ENCODE results near the gene CLMN. TPM values are rescaled to one million over a fixed set of nuclear protein-coding genes. Genes with fewer than 3 reads are reported as not detected.

Gene CLMN
- total RNA-seq, 1 experiment from 2014 or later = 111 TPM

GRCh38 chr14:95236221-95236620 is 83.5 kb downstream of the CLMN start:
- no peak overlapping the region for H3K4me3 Mint-ChIP-seq (ENCODE audit: low read depth, unreplicated experiment)
- intact Hi-C loops (cut with micrococcal nuclease; ENCODE audit: unreplicated experiment) = no loop called here
- no peaks in the 10 kb centered on the region for H3K9me3 Mint-ChIP-seq (ENCODE audit: low read depth, unreplicated experiment)
- no peak for DNase-seq
- no peaks in the 10 kb centered on the region for H3K27me3 Mint-ChIP-seq (ENCODE audit: unreplicated experiment)
- CTCF ChIA-PET = no interaction called here
- peaks cover 51% of the 10 kb centered on the region for H3K4me1 Mint-ChIP-seq (ENCODE audit: low read depth, unreplicated experiment)
- TF ChIP-seq CTCF (IDR thresholded peaks at IDR 0.05; ENCODE audit: unreplicated experiment) = no peak
- no TSS peak for BruUV-seq (replicated peaks)
- no peak overlapping the region for H3K27ac Mint-ChIP-seq (ENCODE audit: unreplicated experiment)
- peaks cover 18% of the 10 kb centered on the region for H3K36me3 Mint-ChIP-seq (ENCODE audit: insufficient read depth, unreplicated experiment)

GRCh38 chr14:95235767-95236166 is 83.9 kb downstream of the CLMN start:
- peaks cover 46% of the 10 kb centered on the region for H3K4me1 Mint-ChIP-seq (ENCODE audit: low read depth, unreplicated experiment)
- BruUV-seq (replicated peaks) = no TSS peak
- CTCF ChIA-PET = no interaction called here

GRCh38 chr14:95235351-95235750 is 84.4 kb downstream of the CLMN start:
- intact Hi-C loops (cut with micrococcal nuclease; ENCODE audit: unreplicated experiment) = no loop called here
- Mint-ChIP-seq H3K27me3 (ENCODE audit: unreplicated experiment) (no peaks in the 10 kb centered on the region), H3K4me3 (ENCODE audit: low read depth, unreplicated experiment) (no peak overlapping the region), H3K9me3 (ENCODE audit: low read depth, unreplicated experiment) (no peaks in the 10 kb centered on the region), H3K36me3 (ENCODE audit: insufficient read depth, unreplicated experiment) (peaks cover 18% of the 10 kb centered on the region), H3K27ac (ENCODE audit: unreplicated experiment) (no peak overlapping the region), H3K4me1 (ENCODE audit: low read depth, unreplicated experiment) (peaks cover 42% of the 10 kb centered on the region)
- no TSS peak for BruUV-seq (replicated peaks)
- CTCF ChIA-PET = no interaction called here
- no peak for DNase-seq
- no peak for TF ChIP-seq CTCF (IDR thresholded peaks at IDR 0.05; ENCODE audit: unreplicated experiment)

More at GRCh38 chr14:95235767-95236166, 83.9 kb downstream of the CLMN start:
- H3K27me3 Mint-ChIP-seq (ENCODE audit: unreplicated experiment) = no peaks in the 10 kb centered on the region
- H3K9me3 Mint-ChIP-seq (ENCODE audit: low read depth, unreplicated experiment) = no peaks in the 10 kb centered on the region
- no peak for TF ChIP-seq CTCF (IDR thresholded peaks at IDR 0.05; ENCODE audit: unreplicated experiment)
- no peak overlapping the region for H3K4me3 Mint-ChIP-seq (ENCODE audit: low read depth, unreplicated experiment)
- peaks cover 18% of the 10 kb centered on the region for H3K36me3 Mint-ChIP-seq (ENCODE audit: insufficient read depth, unreplicated experiment)
- no peak overlapping the region for H3K27ac Mint-ChIP-seq (ENCODE audit: unreplicated experiment)
- intact Hi-C loops (cut with micrococcal nuclease; ENCODE audit: unreplicated experiment) = no loop called here
- DNase-seq = no peak

GRCh38 chr14:95234426-95234825 is 85.3 kb downstream of the CLMN start:
- Mint-ChIP-seq H3K9me3 (ENCODE audit: low read depth, unreplicated experiment) (no peaks in the 10 kb centered on the region), H3K36me3 (ENCODE audit: insufficient read depth, unreplicated experiment) (peaks cover 18% of the 10 kb centered on the region), H3K27ac (ENCODE audit: unreplicated experiment) (no peak overlapping the region), H3K27me3 (ENCODE audit: unreplicated experiment) (no peaks in the 10 kb centered on the region), H3K4me3 (ENCODE audit: low read depth, unreplicated experiment) (no peak overlapping the region), H3K4me1 (ENCODE audit: low read depth, unreplicated experiment) (peaks cover 40% of the 10 kb centered on the region)
- CTCF ChIA-PET = no interaction called here
- no TSS peak for BruUV-seq (replicated peaks)
- no peak for TF ChIP-seq CTCF (IDR thresholded peaks at IDR 0.05; ENCODE audit: unreplicated experiment)
- DNase-seq = no peak
- intact Hi-C loops (cut with micrococcal nuclease; ENCODE audit: unreplicated experiment) = no loop called here

Measured in Calu3 (cell line).